IMR-90 (cell line): ENCODE results near the gene DOCK9.

Source experiments
- BHLHE40 ChIP-seq: fragments of 150-350 bp; IDR thresholded peaks from 2 replicates; pipeline ENCODE4 v1.6.1; 2016; ENCODE audit warnings: mild to moderate bottlenecking, low read depth, low read length
- CEBPB ChIP-seq: IDR thresholded peaks from 2 replicates; pipeline ENCODE4 v1.6.1; 2012; ENCODE audit warnings: low read depth, low read length, improper control_type of control experiment
- CTCF ChIP-seq: conservative IDR thresholded peaks from 2 replicates; pipeline ENCODE4 v1.5.1; 2012; ENCODE audit warnings: mild to moderate bottlenecking, low read depth, low read length, improper control_type of control experiment
- ELK1 ChIP-seq: fragments of 150-350 bp; IDR thresholded peaks from 2 replicates; pipeline ENCODE4 v1.6.1; 2016; ENCODE audit warnings: low read depth, mild to moderate bottlenecking, low read length, moderate library complexity, borderline replicate concordance
- POLR2A ChIP-seq: IDR thresholded peaks from 2 replicates; pipeline ENCODE4 v1.6.1; 2012; ENCODE audit warnings: mild to moderate bottlenecking, low read depth, low read length
- SMC3 ChIP-seq: fragments of 150-350 bp; IDR thresholded peaks from 2 replicates; pipeline ENCODE4 v1.6.1; 2016; ENCODE audit warnings: low read depth, mild to moderate bottlenecking, antibody characterized with exemption, low read length, moderate library complexity
- USF2 ChIP-seq: fragments of 150-350 bp; IDR thresholded peaks from 2 replicates; pipeline ENCODE4 v1.6.1; 2017; ENCODE audit warnings: mild to moderate bottlenecking, antibody characterized with exemption, low read length, low read depth

- TF ChIP-seq CTCF (no peak), CEBPB (no peak), SMC3 (no peak), BHLHE40 (no peak), ELK1 (no peak), USF2 (no peak), POLR2A (no peak)
Observed at GRCh38 chr13:98820744-98821371, 157.0 kb downstream of the DOCK9 start.
